Hepatocyte (in vitro differentiated cells): ENCODE measurements around the gene CRHR1.

Experiments
- EZH2 ChIP-seq: fragments of 200-600 bp; sonication (generic); IDR thresholded peaks from 2 replicates; pipeline ENCODE4 v1.6.1; 2016; ENCODE audit warnings: antibody characterized with exemption, mild to moderate bottlenecking, borderline replicate concordance
- EZH2phosphoT487 ChIP-seq: fragments of 200-600 bp; sonication (generic); IDR thresholded peaks from one replicate; pipeline ENCODE4 v1.6.1; 2018; ENCODE audit warnings: antibody characterized with exemption, mild to moderate bottlenecking, low read depth, moderate library complexity; ENCODE audit not compliant: unreplicated experiment, severe bottlenecking
- TF ChIP-seq, protein P1 (sequence below): fragments of 200-600 bp; sonication (generic); IDR thresholded peaks from 2 replicates; pipeline ENCODE4 v1.5.1; 2016; ENCODE audit warnings: antibody characterized with exemption, mild to moderate bottlenecking; ENCODE audit not compliant: poor library complexity

DNA sequence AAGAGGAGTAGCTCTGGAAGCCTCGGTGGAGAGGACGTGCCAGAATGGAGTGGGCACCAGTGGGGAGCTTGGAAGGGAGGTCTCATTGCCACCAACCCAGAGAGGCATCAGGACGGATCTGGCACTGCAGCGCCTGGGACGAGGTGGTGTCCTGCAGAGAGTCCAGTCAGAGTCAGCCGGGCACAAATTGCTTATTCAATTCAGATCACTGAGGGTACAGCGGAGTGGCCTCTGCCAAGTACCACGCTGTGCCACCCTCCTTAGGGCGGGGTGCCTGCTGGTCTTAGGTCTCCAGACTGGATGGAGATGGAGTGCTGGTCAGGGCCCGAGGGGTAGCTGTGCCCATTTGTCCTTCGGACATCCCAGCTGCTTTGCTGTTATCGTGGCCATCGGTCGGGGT lies 41.7 kb downstream of the CRHR1 start:
- TF ChIP-seq, protein P1, sequence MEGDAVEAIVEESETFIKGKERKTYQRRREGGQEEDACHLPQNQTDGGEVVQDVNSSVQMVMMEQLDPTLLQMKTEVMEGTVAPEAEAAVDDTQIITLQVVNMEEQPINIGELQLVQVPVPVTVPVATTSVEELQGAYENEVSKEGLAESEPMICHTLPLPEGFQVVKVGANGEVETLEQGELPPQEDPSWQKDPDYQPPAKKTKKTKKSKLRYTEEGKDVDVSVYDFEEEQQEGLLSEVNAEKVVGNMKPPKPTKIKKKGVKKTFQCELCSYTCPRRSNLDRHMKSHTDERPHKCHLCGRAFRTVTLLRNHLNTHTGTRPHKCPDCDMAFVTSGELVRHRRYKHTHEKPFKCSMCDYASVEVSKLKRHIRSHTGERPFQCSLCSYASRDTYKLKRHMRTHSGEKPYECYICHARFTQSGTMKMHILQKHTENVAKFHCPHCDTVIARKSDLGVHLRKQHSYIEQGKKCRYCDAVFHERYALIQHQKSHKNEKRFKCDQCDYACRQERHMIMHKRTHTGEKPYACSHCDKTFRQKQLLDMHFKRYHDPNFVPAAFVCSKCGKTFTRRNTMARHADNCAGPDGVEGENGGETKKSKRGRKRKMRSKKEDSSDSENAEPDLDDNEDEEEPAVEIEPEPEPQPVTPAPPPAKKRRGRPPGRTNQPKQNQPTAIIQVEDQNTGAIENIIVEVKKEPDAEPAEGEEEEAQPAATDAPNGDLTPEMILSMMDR: no peak
- TF ChIP-seq EZH2phosphoT487: no peak
- no peak for TF ChIP-seq EZH2
